A549 (cell line): ENCODE results near the gene RAB9A.

Source experiments
- CTCF ChIP-seq: fragments of >200 bp; sonication (Bioruptor Twin); formaldehyde crosslinking; IDR thresholded peaks from 3 replicates; pipeline ENCODE4 v1.5.1; 2016
- E2F6 ChIP-seq: IDR thresholded peaks from 2 replicates; pipeline ENCODE4 v1.6.1; 2012; ENCODE audit warnings: low read depth, borderline replicate concordance
- EHMT2 ChIP-seq: fragments of 200-600 bp; sonication (generic); IDR thresholded peaks from 2 replicates; pipeline ENCODE4 v1.6.1; 2016; ENCODE audit warnings: antibody characterized with exemption, low read depth, mild to moderate bottlenecking, moderate library complexity
- MAFK ChIP-seq: fragments of 450-650 bp; IDR thresholded peaks from 2 replicates; pipeline ENCODE4 v1.6.1; 2014; ENCODE audit not compliant: partially characterized antibody
- MAX ChIP-seq: IDR thresholded peaks from 2 replicates; pipeline ENCODE4 v1.6.1; 2012
- MAZ ChIP-seq: fragments of 150-350 bp; IDR thresholded peaks from 2 replicates; pipeline ENCODE4 v1.6.1; 2014; ENCODE audit warnings: antibody characterized with exemption, low read depth, low read length, borderline replicate concordance
- PHF8 ChIP-seq: fragments of 200-600 bp; sonication (generic); IDR thresholded peaks from 2 replicates; pipeline ENCODE4 v1.6.1; 2016; ENCODE audit warnings: low read depth, mild to moderate bottlenecking, antibody characterized with exemption, moderate library complexity, borderline replicate concordance
- POLR2A ChIP-seq: IDR thresholded peaks from 2 replicates; pipeline ENCODE4 v1.6.1; 2012; ENCODE audit warnings: mild to moderate bottlenecking, low read length
- RAD21 ChIP-seq, 2 experiments: fragments of >200 bp in 1 of 2; sonication (Bioruptor Twin) in 1 of 2; formaldehyde crosslinking in 1 of 2; IDR thresholded peaks in 1 of 2; conservative IDR thresholded peaks in 1 of 2; 2 replicates in 1 of 2; 3 replicates in 1 of 2; pipeline ENCODE4 v1.6.1; 2012 to 2018; ENCODE audit warnings: inconsistent platforms in 1 of 2
- REST ChIP-seq: fragments of 200-600 bp; sonication (generic); IDR thresholded peaks from 2 replicates; pipeline ENCODE4 v1.6.1; 2016; ENCODE audit warnings: antibody characterized with exemption, mild to moderate bottlenecking, moderate library complexity
- RFX5 ChIP-seq: fragments of 450-650 bp; IDR thresholded peaks from 2 replicates; pipeline ENCODE4 v1.7.1; 2014; ENCODE audit warnings: antibody characterized with exemption, mild to moderate bottlenecking, moderate library complexity
- SMC3 ChIP-seq: fragments of >200 bp; sonication (Bioruptor Twin); formaldehyde crosslinking; IDR thresholded peaks from 3 replicates; pipeline ENCODE4 v1.6.1; 2018; ENCODE audit warnings: inconsistent platforms
- SREBF2 ChIP-seq: fragments of 450-650 bp; IDR thresholded peaks from 2 replicates; pipeline ENCODE4 v1.6.1; 2014; ENCODE audit warnings: mild to moderate bottlenecking, moderate library complexity
- USF2 ChIP-seq: fragments of 450-650 bp; IDR thresholded peaks from 2 replicates; pipeline ENCODE4 v1.6.1; 2014; ENCODE audit warnings: antibody characterized with exemption

GRCh38 chrX:13694983-13695382 lies 6.1 kb downstream of the RAB9A start:
- TF ChIP-seq POLR2A: no peak
- no peak for TF ChIP-seq E2F6
- TF ChIP-seq SMC3: no peak
- TF ChIP-seq RAD21 (conservative IDR thresholded peaks at IDR 0.05 in 1 of 2, IDR thresholded peaks at IDR 0.05 in 1 of 2): no peak
- no peak for TF ChIP-seq CTCF
- TF ChIP-seq USF2: no peak
- TF ChIP-seq SREBF2: no peak
- TF ChIP-seq PHF8: no peak
- TF ChIP-seq MAFK: no peak
- no peak for TF ChIP-seq REST
- TF ChIP-seq RFX5: no peak
- no peak for TF ChIP-seq MAZ
- TF ChIP-seq MAX: no peak
- no peak for TF ChIP-seq EHMT2
